NOMO-1 treated with dmso at 0.1 percent for 144 hours (cell line): Measurements from ENCODE around the gene CBX7.
"Not testable (repeated sequence)": the region's sequence is repeated elsewhere in the genome, so short reads cannot be mapped to it uniquely, and the experiment has no call there.

Experiments
- DNase-seq: peaks from one replicate; lab custom pipeline; 2025; ENCODE audit not compliant: unreplicated experiment; lab: John Stamatoyannopoulos, UW

Gene CBX7

GRCh38 chr22:39174498-39175352 is 22.2 kb upstream of the CBX7 start:
- DNase-seq, result peak; percentile 4

GRCh38 chr22:39173787-39174497 is 21.5 kb upstream of the CBX7 start:
- no peak for DNase-seq

GRCh38 chr22:39173050-39173706 is 20.7 kb upstream of the CBX7 start:
- DNase-seq, result no peak

GRCh38 chr22:39172265-39173049 is 20.0 kb upstream of the CBX7 start:
- not testable (repeated sequence) for DNase-seq

- no peak for DNase-seq
Measured at GRCh38 chr22:39171623-39172264, 19.3 kb upstream of the CBX7 start.

GRCh38 chr22:39170825-39171622 is 18.5 kb upstream of the CBX7 start:
- peak; percentile 62 for DNase-seq

GRCh38 chr22:39169797-39170466 is 17.5 kb upstream of the CBX7 start:
- no peak for DNase-seq

GRCh38 chr22:39166547-39166946 is 14.1 kb upstream of the CBX7 start:
- no peak for DNase-seq

- DNase-seq, result not testable (repeated sequence)
Measured at GRCh38 chr22:39156093-39156492, 3.6 kb upstream of the CBX7 start.

- DNase-seq, result no peak
Measured at GRCh38 chr22:39155421-39155820, 2.9 kb upstream of the CBX7 start.

- DNase-seq, result no peak
Measured at GRCh38 chr22:39153220-39153717, 789 bp upstream of the CBX7 start.

- no peak for DNase-seq
Measured at GRCh38 chr22:39152024-39152510, 413 bp downstream of the CBX7 start.

GRCh38 chr22:39151329-39151975 is 1.0 kb downstream of the CBX7 start:
- no peak for DNase-seq

- no peak for DNase-seq
Measured at GRCh38 chr22:39150848-39151215, 1.6 kb downstream of the CBX7 start.

- no peak for DNase-seq
Measured at GRCh38 chr22:39149915-39150847, 2.3 kb downstream of the CBX7 start.

GRCh38 chr22:39148727-39149535 is 3.5 kb downstream of the CBX7 start:
- DNase-seq, result no peak
